ENCODE data around the gene RGS11.

RGS11 gene

GRCh38 chr16:228151-228851, 47.4 kb downstream of the RGS11 start:
- DNase-seq, result no peak

- DNase-seq, result no peak
Observed at GRCh38 chr16:220021-220420, 55.7 kb downstream of the RGS11 start.
